SK-N-SH treated with all-trans-retinoic acid at 6 μM for 48 hours (cell line): ENCODE measurements around the gene MYH14.

Source experiments
- ATAC-seq: fragments of 200-7000 bp; cut with Tn5 transposase; 3 replicates; pipeline ENCODE4 v1.9.1; 2020; ENCODE audit warnings: mild to moderate bottlenecking, moderate library complexity
- ARNTL ChIP-seq: fragments of 450-650 bp; formaldehyde crosslinking; IDR thresholded peaks from 2 replicates; pipeline ENCODE4 v1.5.0; 2020; ENCODE audit warnings: low read depth, mild to moderate bottlenecking, moderate library complexity, borderline replicate concordance
- BACH2 ChIP-seq: fragments of 250-450 bp; sonication (Bioruptor Pico); IDR thresholded peaks from 2 replicates; pipeline ENCODE4 v1.9.0; 2021; ENCODE audit warnings: mild to moderate bottlenecking, borderline replicate concordance
- CSDC2 ChIP-seq: fragments of 250-450 bp; sonication (Bioruptor Pico); IDR thresholded peaks from 2 replicates; pipeline ENCODE4 v1.5.0; 2020; ENCODE audit warnings: mild to moderate bottlenecking, moderate library complexity
- ESRRG ChIP-seq: fragments of 250-450 bp; sonication (Bioruptor Pico); IDR thresholded peaks from 2 replicates; pipeline ENCODE4 v1.6.1; 2021; ENCODE audit warnings: mild to moderate bottlenecking
- GLIS3 ChIP-seq: fragments of 250-450 bp; sonication (Bioruptor Pico); IDR thresholded peaks from 2 replicates; pipeline ENCODE4 v1.5.0; 2020; ENCODE audit warnings: mild to moderate bottlenecking, moderate library complexity
- ISL1 ChIP-seq: fragments of 250-450 bp; sonication (Bioruptor Pico); IDR thresholded peaks from 2 replicates; pipeline ENCODE4 v2.1.2; 2022; ENCODE audit warnings: mild to moderate bottlenecking, moderate library complexity
- PPARA ChIP-seq: fragments of 250-450 bp; sonication (Bioruptor Pico); IDR thresholded peaks from 2 replicates; pipeline ENCODE4 v1.5.0; 2020; ENCODE audit warnings: mild to moderate bottlenecking, borderline replicate concordance
- RARB ChIP-seq: fragments of 250-450 bp; sonication (Bioruptor Pico); IDR thresholded peaks from 2 replicates; pipeline ENCODE4 v1.8.0; 2021; ENCODE audit warnings: mild to moderate bottlenecking, moderate library complexity
- SNAI2 ChIP-seq: fragments of 250-450 bp; sonication (Bioruptor Pico); IDR thresholded peaks from 2 replicates; pipeline ENCODE4 v1.5.0; 2020; ENCODE audit warnings: mild to moderate bottlenecking, moderate library complexity
- TCF4 ChIP-seq: fragments of 250-450 bp; sonication (Bioruptor Pico); IDR thresholded peaks from 2 replicates; pipeline ENCODE4 v1.8.0; 2021; ENCODE audit warnings: mild to moderate bottlenecking, moderate library complexity, borderline replicate concordance
- TOX ChIP-seq: fragments of 250-450 bp; sonication (Bioruptor Pico); IDR thresholded peaks from 2 replicates; pipeline ENCODE4 v1.8.0; 2021; ENCODE audit warnings: mild to moderate bottlenecking, moderate library complexity, borderline replicate concordance
- ZFP3 ChIP-seq: fragments of 250-450 bp; sonication (Bioruptor Pico); IDR thresholded peaks from 2 replicates; pipeline ENCODE4 v1.5.0; 2020; ENCODE audit warnings: mild to moderate bottlenecking, moderate library complexity
- ZNF8 ChIP-seq: fragments of 450-650 bp; formaldehyde crosslinking; IDR thresholded peaks from 2 replicates; pipeline ENCODE4 v1.5.0; 2020; ENCODE audit warnings: mild to moderate bottlenecking, moderate library complexity
- TF ChIP-seq, protein P1 (sequence below): fragments of 250-450 bp; sonication (Bioruptor Pico); IDR thresholded peaks from 2 replicates; pipeline ENCODE4 v1.5.0; 2020; ENCODE audit warnings: mild to moderate bottlenecking, moderate library complexity
- TF ChIP-seq, protein P2 (sequence below): fragments of 250-450 bp; sonication (Bioruptor Pico); IDR thresholded peaks from 2 replicates; pipeline ENCODE4 v1.5.1; 2020; ENCODE audit warnings: low read depth, mild to moderate bottlenecking, moderate library complexity
- TF ChIP-seq, protein P3 (sequence below): fragments of 250-450 bp; sonication (Bioruptor Pico); IDR thresholded peaks from 2 replicates; pipeline ENCODE4 v1.8.0; 2021; ENCODE audit warnings: low read depth, mild to moderate bottlenecking, moderate library complexity, borderline replicate concordance
- TF ChIP-seq, protein P4 (sequence below): fragments of 250-450 bp; sonication (Bioruptor Pico); IDR thresholded peaks from 2 replicates; pipeline ENCODE4 v1.8.0; 2020; ENCODE audit warnings: mild to moderate bottlenecking, moderate library complexity, borderline replicate concordance
- TF ChIP-seq, protein P5 (sequence below): fragments of 250-450 bp; sonication (Bioruptor Pico); IDR thresholded peaks from 2 replicates; pipeline ENCODE4 v1.5.1; 2021; ENCODE audit warnings: mild to moderate bottlenecking, moderate library complexity

MYH14 gene

DNA sequence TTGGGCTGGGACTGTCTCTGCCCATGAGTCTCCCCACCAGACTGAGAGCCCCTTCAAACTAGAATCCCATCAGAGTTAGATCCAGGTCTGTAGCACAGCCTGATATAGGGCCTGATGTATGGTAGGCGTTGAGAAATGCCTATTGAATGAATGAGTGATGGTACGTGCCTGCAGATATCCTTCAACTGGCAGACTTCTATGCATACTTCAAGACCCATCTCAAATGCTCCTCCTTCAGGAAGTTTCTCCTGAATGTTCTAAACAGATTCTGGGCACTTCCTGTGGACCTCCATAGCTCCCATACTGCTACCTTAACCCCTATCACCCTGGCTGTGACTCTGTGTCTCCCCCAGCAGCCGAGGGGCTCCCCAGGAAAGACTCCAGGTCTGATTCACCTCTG lies 77.6 kb downstream of the MYH14 start:
- no peak for ATAC-seq
- TF ChIP-seq ZFP3, result peak; percentile 94
- TF ChIP-seq BACH2 (CRISPR knock-in tag), result no peak
- TF ChIP-seq, all 23 proteins: peak for 1

DNA sequence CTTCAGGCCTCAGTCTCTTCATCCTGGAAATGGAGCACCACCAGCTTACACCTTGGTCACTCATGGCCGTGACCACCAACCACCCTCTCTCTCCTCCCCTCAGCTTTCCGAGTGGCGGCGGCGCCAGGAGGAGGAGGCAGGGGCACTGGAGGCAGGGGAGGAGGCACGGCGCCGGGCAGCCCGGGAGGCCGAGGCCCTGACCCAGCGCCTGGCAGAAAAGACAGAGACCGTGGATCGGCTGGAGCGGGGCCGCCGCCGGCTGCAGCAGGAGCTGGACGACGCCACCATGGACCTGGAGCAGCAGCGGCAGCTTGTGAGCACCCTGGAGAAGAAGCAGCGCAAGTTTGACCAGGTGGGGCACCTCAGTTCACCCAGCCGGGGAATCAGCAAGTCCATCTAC lies 78.1 kb downstream of the MYH14 start:
- TF ChIP-seq ZNF8 (CRISPR knock-in tag) (no peak), CSDC2 (CRISPR knock-in tag) (no peak), ARNTL (no peak), BACH2 (CRISPR knock-in tag) (no peak), PPARA (no peak), ISL1 (CRISPR knock-in tag) (no peak), GLIS3 (CRISPR knock-in tag) (no peak), ESRRG (CRISPR knock-in tag) (no peak), RARB (CRISPR knock-in tag) (no peak), SNAI2 (CRISPR knock-in tag) (no peak), TOX (CRISPR knock-in tag) (no peak)
- TF ChIP-seq, protein P1, sequence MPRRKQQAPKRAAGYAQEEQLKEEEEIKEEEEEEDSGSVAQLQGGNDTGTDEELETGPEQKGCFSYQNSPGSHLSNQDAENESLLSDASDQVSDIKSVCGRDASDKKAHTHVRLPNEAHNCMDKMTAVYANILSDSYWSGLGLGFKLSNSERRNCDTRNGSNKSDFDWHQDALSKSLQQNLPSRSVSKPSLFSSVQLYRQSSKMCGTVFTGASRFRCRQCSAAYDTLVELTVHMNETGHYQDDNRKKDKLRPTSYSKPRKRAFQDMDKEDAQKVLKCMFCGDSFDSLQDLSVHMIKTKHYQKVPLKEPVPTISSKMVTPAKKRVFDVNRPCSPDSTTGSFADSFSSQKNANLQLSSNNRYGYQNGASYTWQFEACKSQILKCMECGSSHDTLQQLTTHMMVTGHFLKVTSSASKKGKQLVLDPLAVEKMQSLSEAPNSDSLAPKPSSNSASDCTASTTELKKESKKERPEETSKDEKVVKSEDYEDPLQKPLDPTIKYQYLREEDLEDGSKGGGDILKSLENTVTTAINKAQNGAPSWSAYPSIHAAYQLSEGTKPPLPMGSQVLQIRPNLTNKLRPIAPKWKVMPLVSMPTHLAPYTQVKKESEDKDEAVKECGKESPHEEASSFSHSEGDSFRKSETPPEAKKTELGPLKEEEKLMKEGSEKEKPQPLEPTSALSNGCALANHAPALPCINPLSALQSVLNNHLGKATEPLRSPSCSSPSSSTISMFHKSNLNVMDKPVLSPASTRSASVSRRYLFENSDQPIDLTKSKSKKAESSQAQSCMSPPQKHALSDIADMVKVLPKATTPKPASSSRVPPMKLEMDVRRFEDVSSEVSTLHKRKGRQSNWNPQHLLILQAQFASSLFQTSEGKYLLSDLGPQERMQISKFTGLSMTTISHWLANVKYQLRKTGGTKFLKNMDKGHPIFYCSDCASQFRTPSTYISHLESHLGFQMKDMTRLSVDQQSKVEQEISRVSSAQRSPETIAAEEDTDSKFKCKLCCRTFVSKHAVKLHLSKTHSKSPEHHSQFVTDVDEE (CRISPR knock-in tag), result no peak
- TF ChIP-seq, protein P2, sequence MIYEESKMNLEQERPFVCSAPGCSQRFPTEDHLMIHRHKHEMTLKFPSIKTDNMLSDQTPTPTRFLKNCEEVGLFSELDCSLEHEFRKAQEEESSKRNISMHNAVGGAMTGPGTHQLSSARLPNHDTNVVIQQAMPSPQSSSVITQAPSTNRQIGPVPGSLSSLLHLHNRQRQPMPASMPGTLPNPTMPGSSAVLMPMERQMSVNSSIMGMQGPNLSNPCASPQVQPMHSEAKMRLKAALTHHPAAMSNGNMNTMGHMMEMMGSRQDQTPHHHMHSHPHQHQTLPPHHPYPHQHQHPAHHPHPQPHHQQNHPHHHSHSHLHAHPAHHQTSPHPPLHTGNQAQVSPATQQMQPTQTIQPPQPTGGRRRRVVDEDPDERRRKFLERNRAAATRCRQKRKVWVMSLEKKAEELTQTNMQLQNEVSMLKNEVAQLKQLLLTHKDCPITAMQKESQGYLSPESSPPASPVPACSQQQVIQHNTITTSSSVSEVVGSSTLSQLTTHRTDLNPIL (CRISPR knock-in tag), result no peak
- TF ChIP-seq, protein P3, sequence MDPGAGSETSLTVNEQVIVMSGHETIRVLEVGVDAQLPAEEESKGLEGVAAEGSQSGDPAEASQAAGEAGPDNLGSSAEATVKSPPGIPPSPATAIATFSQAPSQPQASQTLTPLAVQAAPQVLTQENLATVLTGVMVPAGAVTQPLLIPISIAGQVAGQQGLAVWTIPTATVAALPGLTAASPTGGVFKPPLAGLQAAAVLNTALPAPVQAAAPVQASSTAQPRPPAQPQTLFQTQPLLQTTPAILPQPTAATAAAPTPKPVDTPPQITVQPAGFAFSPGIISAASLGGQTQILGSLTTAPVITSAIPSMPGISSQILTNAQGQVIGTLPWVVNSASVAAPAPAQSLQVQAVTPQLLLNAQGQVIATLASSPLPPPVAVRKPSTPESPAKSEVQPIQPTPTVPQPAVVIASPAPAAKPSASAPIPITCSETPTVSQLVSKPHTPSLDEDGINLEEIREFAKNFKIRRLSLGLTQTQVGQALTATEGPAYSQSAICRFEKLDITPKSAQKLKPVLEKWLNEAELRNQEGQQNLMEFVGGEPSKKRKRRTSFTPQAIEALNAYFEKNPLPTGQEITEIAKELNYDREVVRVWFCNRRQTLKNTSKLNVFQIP (CRISPR knock-in tag), result no peak
- TF ChIP-seq, protein P4, sequence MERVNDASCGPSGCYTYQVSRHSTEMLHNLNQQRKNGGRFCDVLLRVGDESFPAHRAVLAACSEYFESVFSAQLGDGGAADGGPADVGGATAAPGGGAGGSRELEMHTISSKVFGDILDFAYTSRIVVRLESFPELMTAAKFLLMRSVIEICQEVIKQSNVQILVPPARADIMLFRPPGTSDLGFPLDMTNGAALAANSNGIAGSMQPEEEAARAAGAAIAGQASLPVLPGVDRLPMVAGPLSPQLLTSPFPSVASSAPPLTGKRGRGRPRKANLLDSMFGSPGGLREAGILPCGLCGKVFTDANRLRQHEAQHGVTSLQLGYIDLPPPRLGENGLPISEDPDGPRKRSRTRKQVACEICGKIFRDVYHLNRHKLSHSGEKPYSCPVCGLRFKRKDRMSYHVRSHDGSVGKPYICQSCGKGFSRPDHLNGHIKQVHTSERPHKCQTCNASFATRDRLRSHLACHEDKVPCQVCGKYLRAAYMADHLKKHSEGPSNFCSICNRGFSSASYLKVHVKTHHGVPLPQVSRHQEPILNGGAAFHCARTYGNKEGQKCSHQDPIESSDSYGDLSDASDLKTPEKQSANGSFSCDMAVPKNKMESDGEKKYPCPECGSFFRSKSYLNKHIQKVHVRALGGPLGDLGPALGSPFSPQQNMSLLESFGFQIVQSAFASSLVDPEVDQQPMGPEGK (CRISPR knock-in tag), result no peak
- TF ChIP-seq, all 23 proteins: peak for 0

DNA sequence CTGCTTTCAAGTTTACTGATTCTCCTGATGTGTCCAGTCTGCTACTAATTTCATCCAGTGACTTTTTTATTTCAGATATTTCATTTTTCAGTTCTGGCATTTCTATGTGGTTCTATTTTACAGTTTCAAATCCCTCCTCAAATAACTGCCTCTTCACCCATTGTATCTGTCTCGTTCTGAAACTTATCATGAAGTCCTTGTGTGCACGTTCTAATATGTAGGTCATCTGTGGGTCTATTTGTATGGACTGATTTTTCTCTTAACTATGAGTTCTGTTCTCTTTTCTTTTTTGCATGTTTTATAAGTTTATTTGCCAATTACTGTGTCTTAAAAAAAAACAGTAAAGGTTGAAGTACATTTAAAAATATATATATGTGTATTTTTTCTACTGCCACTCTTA lies 82.4 kb downstream of the MYH14 start:
- TF ChIP-seq, protein P1 (CRISPR knock-in tag), result no peak
- TF ChIP-seq TCF4 (CRISPR knock-in tag) (no peak), PPARA (no peak), SNAI2 (CRISPR knock-in tag) (no peak), GLIS3 (CRISPR knock-in tag) (no peak), TOX (CRISPR knock-in tag) (no peak)
- TF ChIP-seq, protein P5, sequence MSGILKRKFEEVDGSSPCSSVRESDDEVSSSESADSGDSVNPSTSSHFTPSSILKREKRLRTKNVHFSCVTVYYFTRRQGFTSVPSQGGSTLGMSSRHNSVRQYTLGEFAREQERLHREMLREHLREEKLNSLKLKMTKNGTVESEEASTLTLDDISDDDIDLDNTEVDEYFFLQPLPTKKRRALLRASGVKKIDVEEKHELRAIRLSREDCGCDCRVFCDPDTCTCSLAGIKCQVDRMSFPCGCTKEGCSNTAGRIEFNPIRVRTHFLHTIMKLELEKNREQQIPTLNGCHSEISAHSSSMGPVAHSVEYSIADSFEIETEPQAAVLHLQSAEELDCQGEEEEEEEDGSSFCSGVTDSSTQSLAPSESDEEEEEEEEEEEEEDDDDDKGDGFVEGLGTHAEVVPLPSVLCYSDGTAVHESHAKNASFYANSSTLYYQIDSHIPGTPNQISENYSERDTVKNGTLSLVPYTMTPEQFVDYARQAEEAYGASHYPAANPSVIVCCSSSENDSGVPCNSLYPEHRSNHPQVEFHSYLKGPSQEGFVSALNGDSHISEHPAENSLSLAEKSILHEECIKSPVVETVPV (CRISPR knock-in tag), result no peak
- TF ChIP-seq, protein P2 (CRISPR knock-in tag), result no peak
- ATAC-seq, result no peak

More for the DNA sequence above, 78.1 kb downstream of the MYH14 start:
- ATAC-seq, result no peak
